IgD-negative memory B cell (primary cell): ENCODE measurements around the gene SDF2. TPM values are rescaled to one million over a fixed set of nuclear protein-coding genes. Genes with fewer than 3 reads are reported as not detected.
A peak's percentile ranks its signal among the peaks of the same experiment; 100 is the strongest.
"Not testable (repeated sequence)": the region's sequence is repeated elsewhere in the genome, so short reads cannot be mapped to it uniquely, and the experiment has no call there.

Experiments used
- H3K27ac Mint-ChIP-seq, 3 donors: one replicate each; pipeline ENCODE4 v1.8.0; 2020 to 2022; ENCODE audit warnings: mild to moderate bottlenecking in 3 of 3, mixed read lengths in 3 of 3, moderate library complexity in 1 of 3
- H3K27me3 Mint-ChIP-seq: one replicate; pipeline ENCODE4 v1.8.0; 2021; ENCODE audit warnings: mixed read lengths
- H3K36me3 Mint-ChIP-seq: one replicate; pipeline ENCODE4 v1.8.0; 2020; ENCODE audit warnings: mild to moderate bottlenecking, mixed read lengths
- H3K4me1 Mint-ChIP-seq, 3 donors: one replicate each; pipeline ENCODE4 v1.8.0; 2020 to 2022; ENCODE audit warnings: mixed read lengths in 3 of 3, mild to moderate bottlenecking in 1 of 3
- H3K4me3 Mint-ChIP-seq, 4 donors: one replicate each; pipeline ENCODE4 v1.8.0; 2020 to 2022; ENCODE audit warnings: mild to moderate bottlenecking in 4 of 4, mixed read lengths in 4 of 4, moderate library complexity in 3 of 4
- H3K9me3 Mint-ChIP-seq, 3 donors: one replicate each; pipeline ENCODE4 v1.8.0; 2020 to 2021; ENCODE audit warnings: mixed read lengths in 3 of 3, mild to moderate bottlenecking in 1 of 3
- polyA plus RNA-seq: library from polyadenylated mRNA; unstranded; fragments of 300-500 nt; fragmentation: Illumina TruSeq; gene quantifications from one replicate; pipeline ENCODE4 v1.2.3, GENCODE V29; 2021

SDF2 gene
- polyA plus RNA-seq, 1 donor from 2014 or later: 59.5 TPM

- not testable (repeated sequence) for H3K9me3 Mint-ChIP-seq, H3K27me3 Mint-ChIP-seq, H3K27ac Mint-ChIP-seq, H3K4me3 Mint-ChIP-seq, H3K36me3 Mint-ChIP-seq
- H3K4me1 Mint-ChIP-seq: peaks cover 26 to 39% (median 30%) of the 10 kb centered on the region in 3 donors
These were observed 2.8 kb downstream of the SDF2 start for GRCh38 chr17:28658766-28659496.

GRCh38 chr17:28658342-28658741 lies 3.4 kb downstream of the SDF2 start:
- H3K4me3 Mint-ChIP-seq: peak overlapping the region in 1 of 4 donors; percentile 18
- H3K9me3 Mint-ChIP-seq, H3K27ac Mint-ChIP-seq, H3K36me3 Mint-ChIP-seq, H3K27me3 Mint-ChIP-seq: not testable (repeated sequence)
- peaks cover 23 to 33% (median 25%) of the 10 kb centered on the region in 3 donors for H3K4me1 Mint-ChIP-seq

DNA sequence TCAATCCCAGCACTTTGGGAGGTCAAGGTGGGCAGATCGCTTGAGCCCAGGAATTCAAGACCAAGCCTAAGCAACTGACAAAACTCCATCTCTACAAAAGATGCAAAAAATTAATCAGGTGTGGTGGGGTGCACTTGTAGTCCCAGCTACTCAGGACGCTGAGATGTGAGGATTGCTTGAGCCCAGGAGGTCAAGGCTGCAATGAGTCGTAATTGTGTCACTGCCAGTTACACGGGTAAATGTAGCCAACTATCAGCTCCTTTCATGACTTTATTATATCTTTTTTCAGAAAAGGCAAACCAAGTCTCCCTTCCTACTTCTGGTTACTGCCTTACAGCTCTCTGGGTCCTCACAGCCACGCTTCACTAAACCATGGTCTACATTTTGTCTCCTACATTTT lies 4.0 kb downstream of the SDF2 start:
- no peaks in the 10 kb centered on the region for H3K9me3 Mint-ChIP-seq
- peak overlapping the region in 1 of 3 donors; percentile 65 for H3K27ac Mint-ChIP-seq
- H3K4me1 Mint-ChIP-seq: peaks cover 17 to 27% (median 19%) of the 10 kb centered on the region in 3 donors
- H3K27me3 Mint-ChIP-seq: no peaks in the 10 kb centered on the region
- H3K36me3 Mint-ChIP-seq: peaks cover 3% of the 10 kb centered on the region
- peak overlapping the region in 1 of 4 donors; percentile 18 for H3K4me3 Mint-ChIP-seq

GRCh38 chr17:28655160-28655559 lies 6.5 kb downstream of the SDF2 start:
- Mint-ChIP-seq H3K36me3 (peaks cover 1% of the 10 kb centered on the region), H3K4me1 (peaks cover 2 to 6% (median 5%) of the 10 kb centered on the region in 3 donors), H3K9me3 (no peaks in the 10 kb centered on the region), H3K4me3 (peak overlapping the region in 1 of 4 donors; percentile 12), H3K27me3 (no peaks in the 10 kb centered on the region), H3K27ac (peak overlapping the region in 1 of 3 donors; percentile 5)

GRCh38 chr17:28648698-28649097 lies 13.0 kb downstream of the SDF2 start:
- H3K4me3 Mint-ChIP-seq: peak overlapping the region in 1 of 4 donors; percentile 39
- no peaks in the 10 kb centered on the region for H3K9me3 Mint-ChIP-seq
- no peaks in the 10 kb centered on the region for H3K27me3 Mint-ChIP-seq
- H3K4me1 Mint-ChIP-seq: peaks cover 21 to 26% (median 22%) of the 10 kb centered on the region in 3 donors
- no peaks in the 10 kb centered on the region for H3K36me3 Mint-ChIP-seq
- H3K27ac Mint-ChIP-seq: no peak overlapping the region

DNA sequence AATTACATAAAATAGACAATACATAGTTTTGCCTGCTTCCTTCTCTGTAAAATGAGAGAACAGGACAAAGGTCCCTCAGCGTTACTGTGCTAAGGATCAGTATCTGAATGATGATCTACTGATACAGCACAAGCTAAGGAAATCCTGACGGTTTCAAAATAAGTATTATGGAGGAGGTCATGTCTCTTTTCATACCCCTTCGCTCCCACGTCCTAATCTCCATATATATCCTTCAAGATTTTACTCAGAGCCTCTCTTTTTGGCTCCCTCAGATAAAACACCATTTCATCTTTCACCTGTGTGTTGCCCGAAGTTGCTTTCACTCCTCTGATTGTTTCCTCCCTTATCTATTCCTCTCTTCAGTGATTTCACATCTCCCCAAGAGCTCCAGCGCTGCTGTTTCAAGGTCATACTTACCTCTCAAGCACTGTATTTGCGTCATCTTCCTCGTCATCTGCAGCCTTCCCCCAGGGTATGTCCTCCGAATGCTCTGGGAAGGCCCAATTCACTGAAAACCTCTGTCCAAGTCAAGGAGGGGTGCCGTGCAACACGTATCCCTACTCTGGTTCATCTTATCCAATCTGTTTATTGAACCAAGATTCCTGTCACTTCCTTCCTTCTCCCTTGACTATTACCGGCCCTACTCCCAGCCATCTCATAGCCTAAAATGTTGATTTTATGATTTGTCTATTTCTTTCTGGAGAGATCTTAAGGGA lies 15.5 kb downstream of the SDF2 start:
- Mint-ChIP-seq H3K9me3 (no peaks in the 10 kb centered on the region), H3K36me3 (no peaks in the 10 kb centered on the region), H3K27ac (peak overlapping the region; percentile 93 to 99 (median 98)), H3K4me3 (peak overlapping the region; percentile 93 to 98 (median 94)), H3K27me3 (no peaks in the 10 kb centered on the region), H3K4me1 (peaks cover 30 to 33% (median 31%) of the 10 kb centered on the region in 3 donors)

DNA sequence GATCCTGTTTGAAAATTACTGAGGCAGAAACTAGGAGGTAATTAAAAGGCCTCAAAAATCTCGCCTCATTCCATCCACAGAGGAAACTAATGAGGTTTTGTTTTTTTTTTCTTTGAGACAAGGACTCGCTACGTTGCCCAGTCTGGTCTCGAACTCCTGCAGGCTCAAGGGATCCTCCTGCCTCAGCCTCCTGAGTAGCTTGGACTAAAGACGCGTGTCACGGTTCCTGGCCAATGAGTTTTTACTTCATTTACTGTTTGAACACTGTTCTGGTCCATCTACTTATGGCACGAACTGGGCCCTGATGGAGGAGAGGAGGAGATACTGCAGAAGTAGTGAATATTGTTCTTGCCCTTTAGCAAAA lies 16.1 kb downstream of the SDF2 start:
- Mint-ChIP-seq H3K36me3 (no peaks in the 10 kb centered on the region), H3K27me3 (no peaks in the 10 kb centered on the region), H3K27ac (peak overlapping the region; percentile 93 to 99 (median 98)), H3K4me3 (peak overlapping the region; percentile 93 to 98 (median 94)), H3K4me1 (peaks cover 30 to 33% (median 31%) of the 10 kb centered on the region in 3 donors), H3K9me3 (no peaks in the 10 kb centered on the region)

GRCh38 chr17:28644787-28645575 lies 16.7 kb downstream of the SDF2 start, which contains the start of gene BLTP2:
BLTP2 (minus strand) TSS chr17:28645158; CDS start chr17:28645056, 102 bp downstream.
- H3K36me3 Mint-ChIP-seq: peaks cover 2% of the 10 kb centered on the region

GRCh38 chr17:28643983-28644786 lies 17.5 kb downstream of the SDF2 start:
- Mint-ChIP-seq H3K4me1 (peaks cover 31 to 33% (median 31%) of the 10 kb centered on the region in 3 donors), H3K27ac (peak overlapping the region; percentile 94 to 99 (median 97)), H3K27me3 (no peaks in the 10 kb centered on the region), H3K36me3 (peaks cover 2% of the 10 kb centered on the region), H3K4me3 (peak overlapping the region; percentile 93 to 98 (median 96)), H3K9me3 (no peaks in the 10 kb centered on the region)

More at GRCh38 chr17:28644787-28645575, 16.7 kb downstream of the SDF2 start, which contains the start of gene BLTP2:
- no peaks in the 10 kb centered on the region for H3K9me3 Mint-ChIP-seq
- peak within 1 kb of the TSS; percentile 93 to 98 (median 96) for H3K4me3 Mint-ChIP-seq
- H3K4me1 Mint-ChIP-seq: peaks cover 30 to 33% (median 31%) of the 10 kb centered on the region in 3 donors
- no peaks in the 10 kb centered on the region for H3K27me3 Mint-ChIP-seq
- H3K27ac Mint-ChIP-seq: peak within 1 kb of the TSS; percentile 97 to 99 (median 98)

DNA sequence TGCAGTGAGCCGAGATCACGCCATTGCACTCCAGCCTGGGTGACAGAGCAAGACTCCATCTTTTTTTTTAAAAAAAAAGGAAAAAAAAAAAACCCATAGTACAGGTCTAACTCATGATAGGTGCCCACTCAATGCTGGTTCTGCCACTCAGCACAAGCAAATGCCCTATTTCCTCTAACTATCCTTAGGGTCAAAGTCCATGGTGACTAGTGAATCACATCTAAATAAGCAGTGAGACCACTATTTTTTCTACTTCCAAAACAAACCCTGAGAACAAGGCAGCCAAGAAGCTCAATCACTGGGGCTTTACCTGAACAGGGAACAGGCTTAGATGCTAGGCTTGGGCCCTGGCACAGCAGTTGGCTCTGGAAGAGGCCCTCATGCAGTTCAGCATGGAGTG lies 20.1 kb downstream of the SDF2 start:
- peaks cover 7% of the 10 kb centered on the region for H3K36me3 Mint-ChIP-seq
- no peak overlapping the region for H3K27ac Mint-ChIP-seq
- peaks cover 26 to 32% (median 29%) of the 10 kb centered on the region in 3 donors for H3K4me1 Mint-ChIP-seq
- H3K27me3 Mint-ChIP-seq: no peaks in the 10 kb centered on the region
- H3K4me3 Mint-ChIP-seq: peak overlapping the region in 1 of 4 donors; percentile 46
- no peaks in the 10 kb centered on the region for H3K9me3 Mint-ChIP-seq

DNA sequence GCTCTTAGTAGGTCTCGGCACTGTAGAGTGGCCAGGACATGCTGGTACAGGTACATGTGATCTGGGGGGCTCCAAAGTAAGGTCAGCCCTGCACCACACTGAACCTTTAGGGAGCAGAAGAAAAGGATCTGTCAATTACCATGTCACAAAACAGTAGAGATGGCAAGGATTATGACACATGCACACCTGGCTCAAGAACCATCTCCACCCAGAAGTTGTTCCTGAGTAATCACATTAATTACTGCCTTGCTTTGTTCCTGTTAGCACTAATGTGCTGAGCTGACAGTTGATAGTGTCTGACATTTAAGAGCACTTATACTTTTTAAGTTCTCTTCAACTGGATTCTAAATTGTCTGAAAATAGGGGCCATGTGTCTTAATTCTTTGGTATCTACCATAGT lies 26.2 kb downstream of the SDF2 start:
- Mint-ChIP-seq H3K27me3 (no peaks in the 10 kb centered on the region), H3K4me3 (no peak overlapping the region), H3K36me3 (peaks cover 8% of the 10 kb centered on the region), H3K9me3 (no peaks in the 10 kb centered on the region), H3K4me1 (peaks cover 6% of the 10 kb centered on the region in 3 donors), H3K27ac (no peak overlapping the region)

- H3K36me3 Mint-ChIP-seq: peaks cover 6% of the 10 kb centered on the region
- no peak overlapping the region for H3K4me3 Mint-ChIP-seq
- H3K27ac Mint-ChIP-seq: no peak overlapping the region
- H3K27me3 Mint-ChIP-seq: no peaks in the 10 kb centered on the region
- H3K9me3 Mint-ChIP-seq: no peaks in the 10 kb centered on the region
- H3K4me1 Mint-ChIP-seq: peaks cover 5 to 6% (median 6%) of the 10 kb centered on the region in 3 donors
These were observed 27.4 kb downstream of the SDF2 start for GRCh38 chr17:28634206-28634865.

DNA sequence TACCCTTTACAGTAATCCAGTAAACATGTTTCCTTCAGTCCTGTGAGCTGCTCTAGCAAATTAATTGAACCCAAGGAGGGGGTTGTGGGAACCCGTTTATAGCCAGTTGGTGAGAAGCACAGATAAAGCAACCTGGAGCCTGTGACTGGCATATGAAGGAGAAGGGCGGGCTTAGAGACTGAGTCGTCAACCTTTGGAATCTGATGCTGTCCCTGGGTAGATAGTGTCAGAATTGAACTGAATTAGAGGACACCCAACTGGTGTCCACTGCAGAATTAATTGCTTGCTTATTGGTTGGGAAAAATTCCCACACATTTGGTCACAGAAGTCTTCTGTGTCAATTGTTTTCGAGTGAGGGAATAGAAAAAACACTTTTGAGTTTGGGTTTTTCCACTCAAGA lies 34.9 kb downstream of the SDF2 start:
- Mint-ChIP-seq H3K9me3 (no peaks in the 10 kb centered on the region), H3K27me3 (no peaks in the 10 kb centered on the region), H3K4me1 (peaks cover 0 to 4% (median 0%) of the 10 kb centered on the region in 3 donors), H3K27ac (no peak overlapping the region), H3K36me3 (peaks cover 4% of the 10 kb centered on the region), H3K4me3 (no peak overlapping the region)

DNA sequence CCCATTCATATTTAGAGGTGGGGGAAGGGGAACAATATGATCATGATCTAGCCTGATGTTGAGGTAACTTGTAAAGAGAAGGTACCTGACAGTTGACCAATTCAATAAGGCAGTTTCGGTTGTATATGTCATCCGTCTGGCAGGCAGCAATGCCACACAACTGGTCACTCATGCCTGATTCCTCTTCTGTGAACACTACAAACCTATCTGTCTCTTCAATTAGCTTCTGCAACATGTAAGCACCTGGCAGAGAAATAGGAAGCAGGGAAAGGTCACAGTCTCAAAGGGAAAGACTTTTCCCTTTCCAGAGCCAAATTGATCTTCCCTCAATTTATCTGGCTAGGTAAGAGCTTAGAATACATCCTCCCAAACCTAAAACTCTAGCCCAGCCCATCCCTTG lies 37.6 kb downstream of the SDF2 start:
- H3K9me3 Mint-ChIP-seq: no peaks in the 10 kb centered on the region
- no peak overlapping the region for H3K27ac Mint-ChIP-seq
- H3K4me1 Mint-ChIP-seq: peaks cover 0 to 4% (median 0%) of the 10 kb centered on the region in 3 donors
- no peak overlapping the region for H3K4me3 Mint-ChIP-seq
- H3K36me3 Mint-ChIP-seq: peaks cover 6% of the 10 kb centered on the region
- H3K27me3 Mint-ChIP-seq: no peaks in the 10 kb centered on the region
